ENCODE results near the gene KRTAP10-9.
A peak's percentile ranks its signal among the peaks of the same experiment; 100 is the strongest.
"Not testable (repeated sequence)": the region's sequence is repeated elsewhere in the genome, so short reads cannot be mapped to it uniquely, and the experiment has no call there.

The KRTAP10-9 gene

DNA sequence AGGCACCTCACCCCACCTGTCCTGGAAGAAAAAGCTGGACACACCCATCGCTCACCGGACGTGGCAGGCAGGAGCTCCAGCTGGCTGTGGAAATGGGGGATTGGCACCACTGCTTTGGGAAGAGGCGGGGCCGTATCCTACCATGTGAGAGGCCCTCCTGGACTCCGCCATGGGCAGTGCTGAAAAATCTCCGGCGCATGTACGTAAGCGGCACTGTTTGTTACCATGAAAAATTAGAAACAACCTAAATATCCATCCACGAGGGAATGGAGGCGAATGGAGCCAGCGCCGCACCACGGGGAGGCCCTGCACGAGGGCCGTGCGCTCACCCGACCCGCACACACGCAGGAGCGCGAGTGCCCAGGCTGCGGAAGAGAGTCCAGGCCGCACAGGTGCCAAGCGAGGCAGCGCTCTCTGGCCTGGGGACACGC is 11.9 kb upstream of the KRTAP10-9 start:
- DNase-seq = no peak

DNA sequence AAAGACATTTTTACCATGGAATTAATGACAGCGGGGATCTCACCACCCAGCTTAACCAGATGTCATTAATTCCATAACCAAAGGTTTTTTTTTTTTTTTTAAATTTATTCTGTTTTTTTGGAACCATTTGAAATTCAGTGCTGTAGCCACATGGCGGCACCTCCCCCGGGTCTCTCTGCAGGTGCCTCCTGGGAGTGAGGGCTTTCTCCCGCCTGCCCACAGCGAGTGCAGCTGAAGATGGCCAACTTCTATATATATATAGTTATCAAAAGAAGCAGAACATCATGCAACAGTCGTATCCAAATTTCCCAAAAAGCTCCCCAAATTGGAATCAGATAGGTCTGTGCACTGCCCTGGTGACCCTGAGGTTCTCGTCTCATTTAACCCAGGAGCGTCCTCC is 11.4 kb upstream of the KRTAP10-9 start:
- no peak for DNase-seq

DNA sequence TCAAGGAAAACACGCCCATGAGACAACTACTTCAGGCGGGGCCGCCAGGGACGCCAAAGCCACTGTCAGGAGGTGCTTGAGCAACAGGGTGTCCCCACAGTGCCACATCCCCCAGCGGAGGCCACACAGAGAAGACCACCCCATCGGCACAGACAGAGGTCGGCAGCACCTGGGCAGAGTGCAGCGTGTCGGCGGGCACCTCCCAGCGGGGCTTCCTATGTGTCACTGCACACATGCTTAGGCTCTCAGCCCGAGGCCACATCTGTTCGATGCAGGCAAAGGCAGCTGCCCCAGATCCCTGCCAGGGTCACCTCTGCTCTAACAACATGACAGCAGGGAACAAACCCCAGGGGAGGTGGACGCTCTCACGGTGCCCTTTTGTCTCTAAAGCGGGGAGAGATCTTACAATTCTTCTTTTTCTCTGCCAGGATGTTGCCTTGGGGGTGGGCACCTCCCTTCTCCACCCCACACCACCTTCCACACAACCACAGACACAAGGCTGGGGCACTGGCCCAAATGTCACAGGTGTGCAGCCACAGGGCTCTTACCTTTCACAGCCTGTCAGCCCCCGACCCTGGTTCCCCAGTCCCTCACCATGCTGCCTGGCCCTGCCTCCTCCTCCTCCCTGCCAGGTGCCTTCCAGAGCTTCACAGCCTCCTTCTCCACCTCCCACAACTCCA is 10.8 kb upstream of the KRTAP10-9 start:
- no peak for DNase-seq

DNA sequence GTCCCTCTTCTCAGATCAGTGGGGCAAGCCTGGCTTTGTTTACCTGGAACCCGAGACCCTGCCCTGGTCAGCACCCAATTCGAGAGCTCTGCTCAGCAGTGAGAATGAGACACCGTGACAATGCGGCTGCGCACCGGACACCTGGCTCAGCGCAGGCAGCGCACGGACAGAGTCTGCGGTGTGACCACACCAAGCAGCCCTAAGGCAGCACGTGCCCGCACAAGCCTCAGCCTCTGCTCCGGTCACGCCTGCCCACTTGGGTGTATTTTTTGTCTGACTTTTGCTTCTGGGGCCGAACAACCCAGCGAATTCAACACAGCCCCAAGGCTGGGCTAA is 10.3 kb upstream of the KRTAP10-9 start:
- no peak for DNase-seq

DNA sequence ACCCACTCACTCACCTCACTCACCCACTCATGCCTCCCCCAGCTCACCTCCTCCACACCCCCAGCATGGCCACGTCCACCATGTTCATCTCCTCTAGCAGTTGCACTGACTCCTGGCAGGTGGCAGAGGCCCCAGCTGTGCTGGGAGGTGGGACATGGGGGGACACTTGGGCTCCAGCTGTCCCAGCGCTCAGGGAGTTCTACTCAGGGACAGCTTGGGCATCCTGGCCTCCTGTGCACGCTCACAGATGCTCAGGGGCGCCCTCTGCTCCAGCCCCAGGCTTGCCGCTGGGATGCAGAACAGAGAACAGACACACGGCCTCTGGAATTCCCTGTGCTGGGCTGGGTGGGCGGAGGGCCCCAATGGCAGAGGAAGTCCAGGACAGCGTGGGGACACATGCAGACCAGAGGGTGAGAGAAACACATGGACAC is 9.8 kb upstream of the KRTAP10-9 start:
- DNase-seq = no peak

DNA sequence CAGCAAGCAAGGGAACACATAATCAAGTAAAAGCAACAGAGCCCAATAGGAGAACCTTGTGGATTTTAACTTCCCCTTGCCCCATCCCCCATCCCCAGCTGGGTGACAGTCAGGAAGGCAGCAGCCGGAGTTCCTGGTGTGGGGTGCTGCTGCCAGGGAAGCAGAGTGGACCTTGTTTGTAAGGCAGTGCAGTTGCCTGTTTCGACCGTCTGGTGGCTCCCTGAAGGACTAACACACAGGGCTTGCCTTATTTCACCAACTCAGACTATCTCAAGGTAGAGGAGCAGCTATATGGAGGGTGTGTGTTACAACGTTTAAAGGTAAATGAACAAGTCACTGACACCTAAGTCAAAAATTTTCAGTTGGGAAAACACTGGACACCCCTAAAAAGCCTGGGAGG is 8.4 kb upstream of the KRTAP10-9 start:
- peak in 1 of 58 donors; percentile 12 for DNase-seq

DNA sequence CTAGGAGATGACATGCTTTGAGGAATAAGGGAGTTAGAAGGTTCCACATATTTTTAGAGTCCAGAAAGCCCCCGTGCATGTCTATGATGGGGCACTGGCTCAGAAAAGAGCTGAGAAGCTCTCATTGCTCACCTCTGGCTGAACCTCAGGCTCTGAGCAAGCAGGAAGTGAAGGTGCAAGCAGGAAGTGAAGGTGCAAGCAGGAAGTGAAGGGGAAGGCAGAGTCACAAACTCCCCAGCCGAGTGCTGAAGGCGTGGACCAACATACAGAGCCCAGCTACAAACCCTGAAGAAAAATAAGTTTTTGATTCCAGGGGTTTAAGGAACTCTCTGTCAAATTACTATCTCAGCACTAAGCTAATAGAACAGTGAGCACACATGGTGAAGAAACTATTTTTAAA is 8.0 kb upstream of the KRTAP10-9 start:
- DNase-seq = no peak

DNA sequence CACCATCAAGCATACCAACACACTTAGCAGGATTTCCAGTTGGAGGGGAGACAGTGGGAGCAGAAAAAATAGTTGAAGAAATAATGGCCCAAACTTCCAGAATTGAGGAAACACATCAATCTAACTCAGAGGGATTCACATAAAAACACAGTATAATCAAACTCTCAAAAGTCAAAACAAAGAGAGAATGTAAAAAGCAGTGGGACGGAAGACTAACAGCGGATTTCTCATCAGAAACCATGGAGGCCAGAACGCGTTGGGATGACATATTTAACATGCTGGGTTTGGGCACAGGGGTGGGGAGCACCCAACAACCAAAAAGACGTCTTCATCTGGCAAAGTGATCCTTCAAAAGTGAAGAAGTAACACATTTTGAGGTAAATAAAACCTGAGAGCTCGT is 7.0 kb upstream of the KRTAP10-9 start:
- no peak for DNase-seq

DNA sequence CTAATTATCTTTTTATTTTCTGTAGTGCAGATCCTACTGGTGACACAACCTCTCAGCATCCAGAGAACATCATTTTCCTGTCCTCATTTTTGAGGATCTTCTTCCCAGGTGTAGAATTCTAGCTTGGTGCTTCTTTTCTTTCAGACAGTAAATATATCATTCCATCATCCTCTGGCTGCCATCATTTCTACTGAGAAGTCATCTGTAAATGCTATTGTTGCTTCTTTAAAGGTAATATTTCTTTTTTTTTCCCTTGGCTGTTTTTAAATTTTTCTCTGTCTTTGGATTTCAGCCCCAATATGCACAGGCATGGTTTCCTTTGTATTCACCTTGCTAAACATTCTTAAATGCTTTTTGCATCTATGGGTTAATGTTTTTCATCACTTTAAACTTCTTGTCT is 3.3 kb upstream of the KRTAP10-9 start:
- no peak for DNase-seq

DNA sequence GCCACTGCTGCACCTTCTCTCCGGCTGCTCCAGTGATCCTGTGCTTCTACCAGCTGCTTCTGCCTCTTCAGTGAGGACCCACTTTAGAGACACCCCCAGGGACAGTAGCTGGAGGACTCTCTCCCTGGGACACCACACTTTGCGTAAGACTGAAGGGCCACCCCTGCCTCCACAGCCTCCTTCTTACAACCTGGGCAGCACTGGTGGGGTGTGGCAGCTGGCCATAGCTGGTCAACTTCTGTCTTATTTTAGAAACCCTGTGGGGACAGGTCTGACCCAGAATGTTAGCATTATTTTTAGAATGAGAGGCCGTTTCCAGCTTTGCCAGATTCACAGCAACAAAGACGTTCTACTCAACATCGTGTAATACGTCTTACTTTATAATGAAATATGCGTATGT is 1.1 kb upstream of the KRTAP10-9 start:
- no peak for DNase-seq

DNA sequence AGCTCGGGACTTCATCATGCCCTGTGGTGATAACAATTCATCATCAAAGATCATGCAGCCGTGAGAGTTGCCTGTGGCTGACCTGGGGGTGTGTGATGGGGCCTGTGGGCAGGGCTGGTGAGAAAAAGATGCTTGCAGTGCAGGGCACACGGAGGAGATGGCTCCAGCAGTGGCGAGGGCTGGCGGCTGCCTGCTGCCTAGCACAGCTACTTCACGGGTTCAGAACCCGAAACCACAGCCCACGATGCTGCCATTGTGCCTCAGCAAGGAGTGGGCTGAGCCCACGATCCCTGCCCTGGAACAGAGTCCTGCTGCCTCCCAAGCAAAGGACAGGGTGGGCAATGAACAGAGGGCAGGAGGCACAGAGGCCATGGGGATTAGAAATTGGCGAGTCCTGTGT is 631 bp upstream of the KRTAP10-9 start:
- no peak for DNase-seq

DNA sequence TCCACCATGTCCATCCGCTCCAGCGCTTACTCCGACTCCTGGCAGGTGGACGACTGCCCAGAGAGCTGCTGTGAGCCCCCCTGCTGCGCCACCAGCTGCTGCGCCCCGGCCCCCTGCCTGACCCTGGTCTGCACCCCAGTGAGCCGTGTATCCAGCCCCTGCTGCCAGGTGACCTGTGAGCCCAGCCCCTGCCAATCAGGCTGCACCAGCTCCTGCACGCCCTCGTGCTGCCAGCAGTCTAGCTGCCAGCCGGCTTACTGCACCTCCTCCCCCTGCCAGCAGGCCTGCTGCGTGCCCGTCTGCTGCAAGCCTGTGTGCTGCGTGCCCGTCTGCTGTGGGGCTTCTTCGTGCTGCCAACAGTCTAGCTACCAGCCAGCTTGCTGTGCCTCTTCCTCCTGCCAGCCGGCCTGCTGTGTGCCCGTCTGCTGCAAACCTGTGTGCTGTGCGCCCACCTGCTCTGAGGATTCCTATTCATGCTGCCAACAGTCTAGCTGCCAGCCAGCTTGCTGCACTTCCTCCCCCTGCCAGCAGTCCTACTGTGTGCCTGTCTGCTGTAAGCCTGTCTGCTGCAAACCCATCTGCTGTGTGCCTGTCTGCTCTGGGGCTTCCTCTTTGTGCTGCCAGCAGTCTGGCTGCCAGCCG is 409 bp downstream of the KRTAP10-9 start:
- DNase-seq = not testable (repeated sequence)

DNA sequence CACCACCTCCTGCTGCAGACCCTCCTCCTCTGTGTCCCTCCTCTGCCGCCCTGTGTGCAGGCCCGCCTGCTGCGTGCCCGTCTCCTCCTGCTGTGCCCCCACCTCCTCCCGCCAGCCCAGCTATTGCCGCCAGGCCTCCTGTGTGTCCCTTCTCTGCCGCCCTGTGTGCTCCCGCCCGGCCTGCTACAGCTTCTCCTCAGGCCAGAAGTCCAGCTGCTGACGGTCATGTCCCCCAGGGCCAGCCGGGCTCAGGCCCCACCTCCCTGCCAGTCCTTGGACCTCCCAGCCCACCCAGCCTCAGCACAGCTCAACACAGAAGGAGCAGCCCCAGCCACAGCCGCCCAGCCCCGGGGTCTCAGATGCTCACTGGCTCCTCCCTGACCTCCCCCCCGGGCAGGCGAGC is 939 bp downstream of the KRTAP10-9 start:
- DNase-seq = not testable (repeated sequence)

DNA sequence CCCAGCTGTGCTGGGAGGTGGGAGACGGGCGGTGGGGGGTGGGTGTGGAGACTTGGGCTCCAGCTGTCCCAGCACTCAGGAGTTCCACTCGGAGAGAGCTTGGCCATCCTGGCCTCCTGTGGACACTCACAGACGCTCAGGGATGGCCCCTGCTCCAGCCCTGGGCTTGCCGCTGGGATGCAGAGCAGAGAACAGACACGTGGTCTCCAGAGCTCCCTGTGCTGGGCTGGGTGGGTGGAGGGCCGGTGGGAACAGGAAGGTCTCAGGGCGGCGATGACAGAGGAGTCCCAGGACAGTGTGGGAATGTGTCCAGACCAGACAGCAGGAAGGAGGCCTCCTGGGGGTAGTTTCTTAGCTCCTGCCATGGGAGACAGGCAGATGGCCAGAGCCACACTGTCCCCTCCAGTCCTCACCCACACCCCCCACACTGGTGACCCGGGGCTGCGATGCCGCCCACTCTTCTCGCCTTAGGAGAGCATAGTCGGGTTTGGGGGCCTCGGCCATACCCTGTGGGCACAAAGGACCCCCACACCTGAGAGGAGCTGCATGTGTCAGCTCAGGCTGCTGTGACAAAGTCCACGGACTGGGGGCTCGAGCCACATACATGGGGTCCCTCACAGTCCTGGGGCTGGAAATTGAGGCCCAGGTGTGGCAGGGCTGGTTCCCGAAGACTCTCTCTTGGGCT is 2.0 kb downstream of the KRTAP10-9 start:
- DNase-seq = no peak

DNA sequence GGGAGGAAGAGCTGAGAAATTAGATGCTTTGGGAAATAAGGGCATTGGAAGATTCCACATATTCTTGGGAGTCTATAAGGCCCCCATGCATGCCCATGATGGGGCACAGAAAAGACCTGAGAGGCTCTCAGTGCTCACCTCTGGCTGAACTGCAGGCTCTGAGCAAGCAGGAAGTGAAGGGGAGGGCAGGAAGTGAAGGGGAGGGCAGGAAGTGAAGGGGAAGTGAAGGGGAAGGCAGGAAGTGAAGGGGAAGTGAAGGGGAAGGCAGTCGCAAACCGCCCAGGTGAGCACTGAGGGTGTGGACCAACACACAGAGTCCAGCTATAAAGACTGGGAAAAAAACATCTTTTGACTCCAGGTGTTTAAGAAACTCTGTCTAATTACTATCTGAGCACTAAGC is 3.5 kb downstream of the KRTAP10-9 start:
- DNase-seq = no peak

DNA sequence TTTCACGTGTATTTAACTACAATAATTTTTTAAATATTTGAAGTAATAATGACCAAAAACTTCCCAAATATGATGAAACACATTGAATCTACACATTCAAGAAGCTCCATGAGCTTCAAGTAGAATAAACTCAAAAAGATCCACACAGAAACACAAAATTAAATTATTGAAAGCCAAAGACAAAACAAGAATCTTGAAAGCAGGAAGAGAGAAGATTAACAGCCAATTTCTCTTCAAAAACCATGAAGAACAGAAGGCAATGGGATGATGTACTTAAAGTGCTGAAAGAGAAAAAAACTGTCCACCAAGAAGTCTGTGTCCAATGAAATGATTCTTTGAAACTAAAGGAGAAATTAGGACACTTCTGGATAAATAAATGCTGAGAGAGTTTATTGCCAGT is 5.2 kb downstream of the KRTAP10-9 start:
- no peak for DNase-seq

DNA sequence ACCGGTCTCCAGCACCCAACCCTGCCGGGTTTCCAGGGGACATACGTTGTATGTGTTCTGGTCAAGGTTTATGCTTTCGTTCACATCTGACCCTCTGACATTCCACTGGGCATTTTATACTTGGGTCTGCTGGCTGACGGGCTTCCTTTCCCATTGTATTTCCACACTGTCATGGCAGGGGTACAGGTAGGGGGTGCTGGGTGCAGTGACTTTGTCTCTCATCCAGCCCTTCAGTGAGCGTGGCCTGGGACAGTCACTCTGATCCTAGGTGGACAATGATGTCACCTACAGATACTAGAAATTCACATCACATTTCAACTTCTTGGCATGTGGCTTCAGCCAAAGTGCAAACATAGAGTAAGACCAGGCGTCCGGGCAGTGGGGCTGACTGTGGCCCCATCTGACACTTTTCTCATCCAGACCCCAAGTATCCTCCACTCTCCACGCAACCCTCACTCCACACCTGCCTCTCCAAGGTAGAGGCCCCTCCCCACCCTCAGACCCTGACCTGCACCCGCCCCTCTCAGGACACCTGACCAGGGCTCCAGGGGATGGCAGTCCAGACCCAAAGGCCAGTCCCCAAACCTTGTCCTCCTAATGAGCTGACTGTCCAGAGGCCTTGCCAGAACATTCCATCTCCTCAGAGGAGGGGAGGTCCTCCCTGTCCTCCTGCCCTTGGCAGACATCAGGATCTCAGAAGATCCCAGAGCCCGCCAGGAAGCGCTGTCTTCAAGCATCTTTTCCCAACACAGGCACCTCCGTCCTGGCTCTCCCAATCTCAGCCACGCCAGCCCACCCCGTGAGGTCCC is 9.5 kb downstream of the KRTAP10-9 start:
- DNase-seq = no peak

DNA sequence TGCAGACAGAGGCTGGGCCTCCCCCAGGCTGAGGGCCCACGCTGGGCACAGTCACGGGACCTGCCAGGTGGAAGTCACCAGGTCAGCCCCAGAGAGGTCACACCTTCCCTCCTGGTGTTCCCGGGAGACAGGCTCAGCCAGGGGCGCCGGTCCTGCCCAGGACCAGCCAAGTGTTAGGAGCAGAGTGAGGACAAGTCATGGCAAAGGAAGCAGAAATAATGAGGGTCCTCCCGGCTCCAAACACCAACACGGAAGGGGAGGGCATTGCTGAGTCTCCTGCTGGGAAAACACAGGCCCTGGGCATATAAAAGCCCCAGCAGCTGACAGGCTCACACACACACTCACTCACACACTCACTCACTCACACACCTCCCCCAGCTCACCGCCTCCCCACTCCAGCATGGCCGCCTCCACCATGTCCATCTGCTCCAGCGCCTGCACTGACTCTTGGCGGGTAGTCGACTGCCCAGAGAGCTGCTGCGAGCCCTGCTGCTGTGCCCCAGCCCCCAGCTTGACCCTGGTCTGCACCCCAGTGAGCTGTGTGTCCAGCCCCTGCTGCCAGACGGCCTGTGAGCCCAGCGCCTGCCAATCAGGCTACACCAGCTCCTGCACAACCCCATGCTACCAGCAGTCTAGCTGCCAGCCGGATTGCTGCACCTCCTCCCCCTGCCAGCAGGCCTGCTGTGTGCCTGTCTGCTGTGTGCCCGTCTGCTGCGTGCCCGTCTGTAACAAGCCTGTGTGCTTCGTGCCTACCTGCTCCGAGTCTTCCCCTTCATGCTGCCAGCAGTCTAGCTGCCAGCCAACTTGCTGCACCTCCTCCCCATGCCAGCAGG is 10.3 kb downstream of the KRTAP10-9 start, which contains the start of gene KRTAP10-10:
Gene KRTAP10-10 (plus strand): TSS at position 339 of the 833 bp plus-strand sequence. CDS start 62 bp downstream, at position 401.
- DNase-seq = peak in 18 of 58 donors; percentile 2 to 45 (median 28)

DNA sequence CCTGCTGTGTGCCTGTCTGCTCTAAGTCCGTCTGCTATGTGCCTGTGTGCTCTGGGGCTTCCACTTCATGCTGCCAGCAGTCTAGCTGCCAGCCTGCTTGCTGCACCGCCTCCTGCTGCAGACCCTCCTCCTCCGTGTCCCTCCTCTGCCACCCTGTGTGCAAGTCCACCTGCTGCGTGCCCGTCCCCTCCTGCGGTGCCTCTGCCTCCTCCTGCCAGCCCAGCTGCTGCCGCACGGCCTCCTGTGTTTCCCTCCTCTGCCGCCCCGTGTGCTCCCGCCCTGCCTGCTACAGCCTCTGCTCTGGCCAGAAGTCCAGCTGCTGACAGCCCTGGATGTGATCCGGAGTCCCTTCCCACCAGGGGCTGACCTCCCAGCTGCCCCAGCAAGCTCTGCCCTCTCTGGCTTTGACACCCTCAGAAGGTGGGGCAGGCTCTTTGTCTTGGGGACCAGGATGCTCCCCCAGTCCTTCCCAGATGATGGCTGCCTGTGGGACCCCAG is 11.0 kb downstream of the KRTAP10-9 start:
- DNase-seq = not testable (repeated sequence)

DNA sequence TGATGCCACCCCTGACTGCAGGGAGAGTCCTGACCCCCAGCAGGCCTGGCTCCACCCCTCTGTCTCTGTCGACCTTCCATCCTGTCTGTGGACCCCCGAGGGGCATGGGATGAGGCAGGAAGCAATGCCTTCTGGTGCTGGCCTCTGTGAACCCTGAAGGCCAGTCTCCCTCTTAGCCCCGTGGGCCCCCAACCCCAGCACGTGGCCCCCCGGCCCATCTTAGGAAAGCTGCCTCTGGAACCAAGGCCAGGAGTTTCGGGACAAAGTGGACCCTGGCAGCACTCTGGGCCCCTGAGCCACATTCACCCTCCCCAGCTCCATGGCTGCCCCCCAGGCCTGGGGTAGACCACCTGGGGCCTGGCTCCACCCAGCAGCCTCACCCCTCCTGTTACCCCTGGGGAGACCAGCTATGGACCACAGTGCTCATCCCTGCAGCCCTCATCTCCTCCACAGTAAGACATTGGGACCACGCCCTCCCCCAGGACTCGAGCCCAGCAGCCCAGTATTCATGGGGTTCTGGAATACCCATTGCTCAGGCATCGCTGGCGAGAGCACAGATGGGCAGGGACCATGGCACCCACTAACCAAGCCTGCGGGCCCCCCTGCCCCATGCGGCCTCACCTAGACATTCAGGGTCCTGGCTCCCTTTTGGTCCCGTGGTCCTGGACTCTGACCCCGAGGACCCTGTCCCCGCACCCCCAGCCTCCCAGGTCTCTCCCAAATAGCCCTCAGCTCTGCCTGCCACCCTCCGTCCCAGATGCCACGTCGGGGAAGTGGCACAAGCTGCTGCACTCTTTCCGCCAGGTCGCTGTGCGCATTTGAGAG is 11.8 kb downstream of the KRTAP10-9 start:
- DNase-seq = not testable (repeated sequence)

Measured in anterior cingulate cortex (tissue), 58 donors.